GM12878 (cell line): ENCODE results near the gene SLF1. TPM values are rescaled to one million over a fixed set of nuclear protein-coding genes. Genes with fewer than 3 reads are reported as not detected.

Experiments used
- BACH1 ChIP-seq: fragments of 450-650 bp; IDR thresholded peaks from 2 replicates; pipeline ENCODE4 v1.6.1; 2017; ENCODE audit warnings: mild to moderate bottlenecking, borderline replicate concordance
- BCL3 ChIP-seq: IDR thresholded peaks from 2 replicates; pipeline ENCODE4 v1.6.1; 2011; ENCODE audit warnings: borderline replicate concordance, low read depth, mild to moderate bottlenecking, moderate library complexity, low read length; ENCODE audit not compliant: insufficient read depth, poor library complexity, severe bottlenecking
- BHLHE40 ChIP-seq, 2 experiments: fragments of 450-650 bp in 1 of 2; IDR thresholded peaks; 2 replicates each; pipeline ENCODE4 v1.6.1; 2011 to 2017; ENCODE audit warnings: low read depth in 2 of 2, borderline replicate concordance in 1 of 2, improper control_type of control experiment in 1 of 2, low read length in 1 of 2, mild to moderate bottlenecking in 1 of 2
- CHD1 ChIP-seq: IDR thresholded peaks from 2 replicates; pipeline ENCODE4 v1.6.1; 2012; ENCODE audit warnings: low read depth, low read length, improper control_type of control experiment
- CREM ChIP-seq: IDR thresholded peaks from 2 replicates; pipeline ENCODE4 v1.6.1; 2014; ENCODE audit warnings: antibody characterized with exemption, low read depth
- CUX1 ChIP-seq: IDR thresholded peaks from 2 replicates; pipeline ENCODE4 v1.6.1; 2012; ENCODE audit warnings: improper control_type of control experiment, low read depth, low read length; ENCODE audit not compliant: insufficient replicate concordance
- DPF2 ChIP-seq: fragments of 450-650 bp; IDR thresholded peaks from 2 replicates; pipeline ENCODE4 v1.6.1; 2017; ENCODE audit warnings: mild to moderate bottlenecking
- ETV6 ChIP-seq, 2 experiments: fragments of 450-650 bp in 1 of 2; IDR thresholded peaks in 1 of 2; conservative IDR thresholded peaks in 1 of 2; 2 replicates each; pipeline ENCODE4 v1.6.1; 2014; ENCODE audit warnings: antibody characterized with exemption in 1 of 2, borderline replicate concordance in 1 of 2, low read depth in 1 of 2, mild to moderate bottlenecking in 1 of 2, moderate library complexity in 1 of 2
- IKZF2 ChIP-seq, 2 experiments: fragments of 450-650 bp; IDR thresholded peaks; 2 replicates each; pipeline ENCODE4 v1.6.1; 2017; ENCODE audit warnings: mild to moderate bottlenecking in 2 of 2, moderate library complexity in 2 of 2
- MEF2A ChIP-seq: IDR thresholded peaks from 2 replicates; pipeline ENCODE4 v1.6.1; 2011; ENCODE audit warnings: low read depth, mild to moderate bottlenecking, low read length, moderate library complexity; ENCODE audit not compliant: insufficient read depth
- MTA2 ChIP-seq: fragments of 450-650 bp; IDR thresholded peaks from 2 replicates; pipeline ENCODE4 v1.6.1; 2016; ENCODE audit warnings: low read depth, mild to moderate bottlenecking, moderate library complexity
- NKRF ChIP-seq: fragments of 450-650 bp; conservative IDR thresholded peaks from 2 replicates; pipeline ENCODE4 v1.6.1; 2017; ENCODE audit warnings: mild to moderate bottlenecking, moderate library complexity
- PAX5 ChIP-seq: IDR thresholded peaks from 2 replicates; pipeline ENCODE4 v1.6.1; 2011; ENCODE audit warnings: low read depth, low read length, borderline replicate concordance
- PAX8 ChIP-seq: fragments of 450-650 bp; IDR thresholded peaks from 2 replicates; pipeline ENCODE4 v1.6.1; 2017; ENCODE audit warnings: mild to moderate bottlenecking, moderate library complexity
- REST ChIP-seq: IDR thresholded peaks from 2 replicates; pipeline ENCODE4 v1.6.1; 2012; ENCODE audit warnings: mild to moderate bottlenecking, low read depth, low read length
- SIN3A ChIP-seq: IDR thresholded peaks from 2 replicates; pipeline ENCODE4 v1.6.1; 2012; ENCODE audit warnings: low read depth, low read length, improper control_type of control experiment
- ZNF384 ChIP-seq: IDR thresholded peaks from 2 replicates; pipeline ENCODE4 v1.6.1; 2012; ENCODE audit warnings: low read depth, mild to moderate bottlenecking, low read length, improper control_type of control experiment, borderline replicate concordance
- ZZZ3 ChIP-seq: IDR thresholded peaks from 2 replicates; pipeline ENCODE4 v1.6.1; 2011; ENCODE audit warnings: low read depth; ENCODE audit not compliant: control insufficient read depth, insufficient read length
- polyA plus RNA-seq, 11 experiments: library from polyadenylated mRNA; depleted of rRNA in 4 of 11; unstranded in 6 of 11; stranded (reverse) in 5 of 11; fragments of >200 nt; fragmentation: Nextera tagmentation in 4 of 11; fragmentation: Illumina TruSeq in 1 of 11; extraction: Ambion mirVana in 4 of 11; extraction: Trizol in 1 of 11; gene quantifications; 1 replicate in 1 of 11; 2 replicates in 10 of 11; pipeline versions ENCODE4 v1.2.1 to v1.2.3, GENCODE V29; 2011 to 2016; ENCODE audit warnings: inconsistent platforms in 2 of 11, missing spikeins in 2 of 11, low read depth in 1 of 11
- total RNA-seq, 4 experiments: library from RNA; depleted of rRNA in 3 of 4; stranded (reverse); fragments of >200 nt in 3 of 4; fragmentation: Illumina TruSeq in 1 of 4; extraction: Trizol in 1 of 4; gene quantifications; 2 replicates each; pipeline versions ENCODE4 v1.2.1 to v1.2.3, GENCODE V29; 2013 to 2021

SLF1 gene
- total and polyA plus RNA-seq, 10 of the 15 experiments (the other 5 are each of a cell fraction or from before 2014, with no cell fraction given): 8.1 to 27.0 (median 13.4) TPM

GRCh38 chr5:94746731-94747124, 128.3 kb downstream of the SLF1 start (continued):
- peak; percentile 16 for TF ChIP-seq BCL3
- 0 out of 2 replicates have a peak, but pooled peaks have one; percentile 52 for TF ChIP-seq MEF2A
- no peak for TF ChIP-seq CUX1
- TF ChIP-seq BACH1: peak; percentile 46; the same call in 1 of the 2 replicates
- TF ChIP-seq PAX8: no peak
- TF ChIP-seq BHLHE40 (IDR thresholded peaks at IDR 0.05; ENCODE audit: borderline replicate concordance in 1 of 2, low read depth in 2 of 2, low read length in 1 of 2): 0 out of 4 replicates have a peak, but pooled peaks of 1 of the 2 experiments have one; percentile 7
- TF ChIP-seq ETV6 (conservative IDR thresholded peaks at IDR 0.05 in 1 of 2, IDR thresholded peaks at IDR 0.05 in 1 of 2; ENCODE audit: borderline replicate concordance in 1 of 2, low read depth in 1 of 2): 0 out of 4 replicates have a peak, but pooled peaks of 1 of the 2 experiments have one; percentile 33
- no peak for TF ChIP-seq REST
- TF ChIP-seq MTA2: no peak; the same call in 1 of the 2 replicates
- no peak for TF ChIP-seq ZNF384
- TF ChIP-seq CREM: peak; percentile 28; the same call in 1 of the 2 replicates
- TF ChIP-seq ZZZ3: no peak
- TF ChIP-seq NKRF: no peak
- peak; percentile 69 to 80 for TF ChIP-seq IKZF2 (IDR thresholded peaks at IDR 0.05)
- TF ChIP-seq CHD1: no peak
- no peak for TF ChIP-seq SIN3A
- TF ChIP-seq DPF2: peak; percentile 4
- TF ChIP-seq PAX5: peak; percentile 32; the same call in 1 of the 2 replicates
